ENCODE results near the gene RNF25.
A peak's percentile ranks its signal among the peaks of the same experiment; 100 is the strongest.

RNF25 gene

GRCh38 chr2:218716070-218716469 is 44.3 kb upstream of the RNF25 start:
- H3K4me3 ChIP-seq (ENCODE audit: low read depth, low read length), result no peak overlapping the region
- TF ChIP-seq CTCF (IDR thresholded peaks at IDR 0.05; ENCODE audit: low read depth, low read length), result no peak

- no peak for TF ChIP-seq CTCF (IDR thresholded peaks at IDR 0.05; ENCODE audit: low read depth, low read length)
- H3K4me3 ChIP-seq (ENCODE audit: low read depth, low read length), result no peak overlapping the region
Observed at GRCh38 chr2:218713922-218714321, 42.1 kb upstream of the RNF25 start.

- TF ChIP-seq CTCF (IDR thresholded peaks at IDR 0.05; ENCODE audit: low read depth, low read length), result no peak
- H3K4me3 ChIP-seq (ENCODE audit: low read depth, low read length), result peak overlapping the region; percentile 92
Observed at GRCh38 chr2:218711550-218711929, 39.7 kb upstream of the RNF25 start.

- H3K4me3 ChIP-seq (ENCODE audit: low read depth, low read length), result peak within 1 kb of the TSS; percentile 92
- peak; percentile 76 for TF ChIP-seq CTCF (IDR thresholded peaks at IDR 0.05; ENCODE audit: low read depth, low read length)
Observed at GRCh38 chr2:218710687-218711549, 39.1 kb upstream of the RNF25 start, which contains the start of gene TTLL4. Gene TTLL4, plus strand, starts transcription at chr2:218710835. Its CDS starts 26,842 bp downstream, at chr2:218737677.

- no peak for TF ChIP-seq CTCF (IDR thresholded peaks at IDR 0.05; ENCODE audit: low read depth, low read length)
- H3K4me3 ChIP-seq (ENCODE audit: low read depth, low read length), result no peak overlapping the region
Observed at GRCh38 chr2:218710334-218710686, 38.5 kb upstream of the RNF25 start.

- no peak for TF ChIP-seq CTCF (IDR thresholded peaks at IDR 0.05; ENCODE audit: low read depth, low read length)
- no peak overlapping the region for H3K4me3 ChIP-seq (ENCODE audit: low read depth, low read length)
Observed at GRCh38 chr2:218709908-218710307, 38.1 kb upstream of the RNF25 start.

GRCh38 chr2:218708086-218708485 is 36.3 kb upstream of the RNF25 start:
- no peak for TF ChIP-seq CTCF (IDR thresholded peaks at IDR 0.05; ENCODE audit: low read depth, low read length)
- H3K4me3 ChIP-seq (ENCODE audit: low read depth, low read length), result no peak overlapping the region
